SK-N-SH (cell line): ENCODE measurements around the gene GNAT2.

Experiments
- EP300 ChIP-seq, 2 experiments: IDR thresholded peaks; 2 replicates each; pipeline versions ENCODE4 v1.4.0 to v1.6.1; 2012; ENCODE audit warnings: borderline replicate concordance in 1 of 2, low read depth in 1 of 2, low read length in 1 of 2
- EZH2phosphoT487 ChIP-seq: fragments of 200-600 bp; sonication (generic); IDR thresholded peaks from 2 replicates; pipeline ENCODE4 v1.6.1; 2017; ENCODE audit warnings: low read depth, mixed run types, mild to moderate bottlenecking, antibody characterized with exemption, moderate library complexity, borderline replicate concordance
- POLR2AphosphoS5 ChIP-seq: IDR thresholded peaks from 2 replicates; pipeline ENCODE4 v1.6.1; 2012; ENCODE audit warnings: low read depth, low read length
- RAD21 ChIP-seq: IDR thresholded peaks from 2 replicates; pipeline ENCODE4 v1.6.1; 2012; ENCODE audit warnings: mild to moderate bottlenecking, low read length
- RCOR1 ChIP-seq: fragments of 150-350 bp; IDR thresholded peaks from 2 replicates; pipeline ENCODE4 v1.6.1; 2017; ENCODE audit warnings: antibody characterized with exemption, low read length
- RFX5 ChIP-seq: IDR thresholded peaks from 2 replicates; pipeline ENCODE4 v1.6.1; 2012; ENCODE audit warnings: mild to moderate bottlenecking, improper control_type of control experiment, low read length
- SIN3A ChIP-seq: IDR thresholded peaks from 2 replicates; pipeline ENCODE4 v1.6.1; 2012; ENCODE audit warnings: low read depth, mild to moderate bottlenecking, low read length, moderate library complexity, borderline replicate concordance
- SMC3 ChIP-seq: IDR thresholded peaks from 2 replicates; pipeline ENCODE4 v1.6.1; 2012; ENCODE audit warnings: low read depth, low read length, improper control_type of control experiment
- TF ChIP-seq, protein P1 (sequence below): fragments of 150-350 bp; IDR thresholded peaks from 2 replicates; pipeline ENCODE4 v1.6.1; 2017; ENCODE audit warnings: antibody characterized with exemption, low read length, low read depth, borderline replicate concordance
- TF ChIP-seq, protein P2 (sequence below): fragments of 200-600 bp; sonication (generic); IDR thresholded peaks from 2 replicates; pipeline ENCODE4 v1.6.1; 2017; ENCODE audit warnings: antibody characterized with exemption, mild to moderate bottlenecking, moderate library complexity
- TF ChIP-seq, protein P3 (sequence below): IDR thresholded peaks from 2 replicates; pipeline ENCODE4 v1.6.1; 2012; ENCODE audit warnings: mild to moderate bottlenecking, low read depth, low read length, moderate library complexity
- TF ChIP-seq, protein P4 (sequence below): IDR thresholded peaks from 2 replicates; pipeline ENCODE4 v1.4.0; 2012; ENCODE audit warnings: low read depth

DNA sequence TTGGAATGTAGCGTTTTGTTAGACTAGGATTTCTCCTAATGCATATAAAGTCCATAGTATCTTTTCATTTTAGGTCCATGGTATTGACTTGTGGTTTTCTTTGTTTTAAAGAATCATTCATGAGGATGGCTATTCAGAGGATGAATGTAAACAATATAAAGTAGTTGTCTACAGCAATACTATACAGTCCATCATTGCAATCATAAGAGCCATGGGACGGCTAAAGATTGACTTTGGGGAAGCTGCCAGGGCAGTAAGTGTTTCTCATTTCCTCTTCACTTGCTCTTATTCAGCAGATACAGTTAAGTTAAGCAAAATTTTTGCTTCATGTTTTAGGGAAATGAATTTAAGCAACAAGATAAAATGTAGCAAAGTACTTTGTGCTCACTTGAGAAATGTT is 45.6 kb downstream of the GNAT2 start:
- TF ChIP-seq, protein P1, sequence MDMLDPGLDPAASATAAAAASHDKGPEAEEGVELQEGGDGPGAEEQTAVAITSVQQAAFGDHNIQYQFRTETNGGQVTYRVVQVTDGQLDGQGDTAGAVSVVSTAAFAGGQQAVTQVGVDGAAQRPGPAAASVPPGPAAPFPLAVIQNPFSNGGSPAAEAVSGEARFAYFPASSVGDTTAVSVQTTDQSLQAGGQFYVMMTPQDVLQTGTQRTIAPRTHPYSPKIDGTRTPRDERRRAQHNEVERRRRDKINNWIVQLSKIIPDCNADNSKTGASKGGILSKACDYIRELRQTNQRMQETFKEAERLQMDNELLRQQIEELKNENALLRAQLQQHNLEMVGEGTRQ, result no peak
- TF ChIP-seq, protein P2, sequence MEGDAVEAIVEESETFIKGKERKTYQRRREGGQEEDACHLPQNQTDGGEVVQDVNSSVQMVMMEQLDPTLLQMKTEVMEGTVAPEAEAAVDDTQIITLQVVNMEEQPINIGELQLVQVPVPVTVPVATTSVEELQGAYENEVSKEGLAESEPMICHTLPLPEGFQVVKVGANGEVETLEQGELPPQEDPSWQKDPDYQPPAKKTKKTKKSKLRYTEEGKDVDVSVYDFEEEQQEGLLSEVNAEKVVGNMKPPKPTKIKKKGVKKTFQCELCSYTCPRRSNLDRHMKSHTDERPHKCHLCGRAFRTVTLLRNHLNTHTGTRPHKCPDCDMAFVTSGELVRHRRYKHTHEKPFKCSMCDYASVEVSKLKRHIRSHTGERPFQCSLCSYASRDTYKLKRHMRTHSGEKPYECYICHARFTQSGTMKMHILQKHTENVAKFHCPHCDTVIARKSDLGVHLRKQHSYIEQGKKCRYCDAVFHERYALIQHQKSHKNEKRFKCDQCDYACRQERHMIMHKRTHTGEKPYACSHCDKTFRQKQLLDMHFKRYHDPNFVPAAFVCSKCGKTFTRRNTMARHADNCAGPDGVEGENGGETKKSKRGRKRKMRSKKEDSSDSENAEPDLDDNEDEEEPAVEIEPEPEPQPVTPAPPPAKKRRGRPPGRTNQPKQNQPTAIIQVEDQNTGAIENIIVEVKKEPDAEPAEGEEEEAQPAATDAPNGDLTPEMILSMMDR, result no peak
- TF ChIP-seq POLR2AphosphoS5 (no peak), RAD21 (no peak), RFX5 (no peak), SIN3A (no peak), EP300 (IDR thresholded peaks at IDR 0.05; ENCODE audit: borderline replicate concordance in 1 of 2, low read depth in 1 of 2, low read length in 1 of 2) (no peak), EZH2phosphoT487 (no peak), SMC3 (no peak), RCOR1 (no peak)
- TF ChIP-seq, protein P3, sequence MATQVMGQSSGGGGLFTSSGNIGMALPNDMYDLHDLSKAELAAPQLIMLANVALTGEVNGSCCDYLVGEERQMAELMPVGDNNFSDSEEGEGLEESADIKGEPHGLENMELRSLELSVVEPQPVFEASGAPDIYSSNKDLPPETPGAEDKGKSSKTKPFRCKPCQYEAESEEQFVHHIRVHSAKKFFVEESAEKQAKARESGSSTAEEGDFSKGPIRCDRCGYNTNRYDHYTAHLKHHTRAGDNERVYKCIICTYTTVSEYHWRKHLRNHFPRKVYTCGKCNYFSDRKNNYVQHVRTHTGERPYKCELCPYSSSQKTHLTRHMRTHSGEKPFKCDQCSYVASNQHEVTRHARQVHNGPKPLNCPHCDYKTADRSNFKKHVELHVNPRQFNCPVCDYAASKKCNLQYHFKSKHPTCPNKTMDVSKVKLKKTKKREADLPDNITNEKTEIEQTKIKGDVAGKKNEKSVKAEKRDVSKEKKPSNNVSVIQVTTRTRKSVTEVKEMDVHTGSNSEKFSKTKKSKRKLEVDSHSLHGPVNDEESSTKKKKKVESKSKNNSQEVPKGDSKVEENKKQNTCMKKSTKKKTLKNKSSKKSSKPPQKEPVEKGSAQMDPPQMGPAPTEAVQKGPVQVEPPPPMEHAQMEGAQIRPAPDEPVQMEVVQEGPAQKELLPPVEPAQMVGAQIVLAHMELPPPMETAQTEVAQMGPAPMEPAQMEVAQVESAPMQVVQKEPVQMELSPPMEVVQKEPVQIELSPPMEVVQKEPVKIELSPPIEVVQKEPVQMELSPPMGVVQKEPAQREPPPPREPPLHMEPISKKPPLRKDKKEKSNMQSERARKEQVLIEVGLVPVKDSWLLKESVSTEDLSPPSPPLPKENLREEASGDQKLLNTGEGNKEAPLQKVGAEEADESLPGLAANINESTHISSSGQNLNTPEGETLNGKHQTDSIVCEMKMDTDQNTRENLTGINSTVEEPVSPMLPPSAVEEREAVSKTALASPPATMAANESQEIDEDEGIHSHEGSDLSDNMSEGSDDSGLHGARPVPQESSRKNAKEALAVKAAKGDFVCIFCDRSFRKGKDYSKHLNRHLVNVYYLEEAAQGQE, result no peak
- TF ChIP-seq, protein P4, sequence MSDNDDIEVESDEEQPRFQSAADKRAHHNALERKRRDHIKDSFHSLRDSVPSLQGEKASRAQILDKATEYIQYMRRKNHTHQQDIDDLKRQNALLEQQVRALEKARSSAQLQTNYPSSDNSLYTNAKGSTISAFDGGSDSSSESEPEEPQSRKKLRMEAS, result no peak
